ENCODE measurements around the gene SLC23A1.

The SLC23A1 gene

DNA sequence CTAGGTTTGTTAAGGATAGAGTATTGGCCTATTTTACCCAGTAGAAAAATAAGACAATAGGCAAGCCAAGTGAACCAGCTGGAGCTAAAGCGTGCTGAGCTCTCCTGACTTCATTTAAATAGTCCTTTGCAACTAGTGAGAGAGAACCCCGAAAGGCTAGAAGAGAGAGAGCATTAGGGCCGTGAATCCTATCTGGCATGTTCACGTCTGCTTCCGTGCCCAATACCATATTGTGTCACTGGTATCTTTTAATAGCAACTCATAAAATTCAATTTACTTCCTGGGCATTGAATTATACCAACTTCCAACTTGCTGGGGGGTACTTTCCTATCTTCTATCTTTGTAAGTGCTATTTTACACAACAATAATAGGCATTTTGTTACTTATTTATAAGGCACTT, 42.4 kb upstream of the SLC23A1 start:
- ChIA-PET POLR2A (interaction anchor here (0.8 kb wide), 1 partner anchor 14 kb away, joined by 6 read pairs; the partner anchor contains the start of gene DNAJC18), CTCF (interaction anchor here (0.6 to 9.2 kb wide), 2 partner anchors 40 to 88 kb away, joined by 3 to 246 read pairs; no protein-coding TSS in a partner anchor)
- Histone ChIP-seq H3K4me3 (ENCODE audit: low read depth, low read length) (no peak overlapping the region), H3K36me3 (ENCODE audit: control insufficient read depth in 2 of 2, insufficient read depth in 1 of 2, low read length in 2 of 2) (peaks cover 64 to 67% of the 10 kb centered on the region in 2 experiments), H3K4me1 (ENCODE audit: control insufficient read depth, insufficient read depth, low read length) (no peaks in the 10 kb centered on the region), H3K27ac (ENCODE audit: extremely low read depth, low read depth, low read length) (no peak overlapping the region), H3K9me3 (ENCODE audit: control insufficient read depth, insufficient read depth, low read depth, low read length) (no peaks in the 10 kb centered on the region)
- TF ChIP-seq ZNF391 (tag by site-specific recombination; IDR thresholded peaks at IDR 0.05; ENCODE audit: borderline replicate concordance, low read depth) (no peak), OSR2 (tag by site-specific recombination; IDR thresholded peaks at IDR 0.05) (no peak), ZNF571 (tag by site-specific recombination; IDR thresholded peaks at IDR 0.05) (no peak)
- TF ChIP-seq, protein P1, sequence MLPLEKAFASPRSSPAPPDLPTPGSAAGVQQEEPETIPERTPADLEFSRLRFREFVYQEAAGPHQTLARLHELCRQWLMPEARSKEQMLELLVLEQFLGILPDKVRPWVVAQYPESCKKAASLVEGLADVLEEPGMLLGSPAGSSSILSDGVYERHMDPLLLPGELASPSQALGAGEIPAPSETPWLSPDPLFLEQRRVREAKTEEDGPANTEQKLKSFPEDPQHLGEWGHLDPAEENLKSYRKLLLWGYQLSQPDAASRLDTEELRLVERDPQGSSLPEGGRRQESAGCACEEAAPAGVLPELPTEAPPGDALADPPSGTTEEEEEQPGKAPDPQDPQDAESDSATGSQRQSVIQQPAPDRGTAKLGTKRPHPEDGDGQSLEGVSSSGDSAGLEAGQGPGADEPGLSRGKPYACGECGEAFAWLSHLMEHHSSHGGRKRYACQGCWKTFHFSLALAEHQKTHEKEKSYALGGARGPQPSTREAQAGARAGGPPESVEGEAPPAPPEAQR (tag by site-specific recombination; IDR thresholded peaks at IDR 0.05), result no peak

DNA sequence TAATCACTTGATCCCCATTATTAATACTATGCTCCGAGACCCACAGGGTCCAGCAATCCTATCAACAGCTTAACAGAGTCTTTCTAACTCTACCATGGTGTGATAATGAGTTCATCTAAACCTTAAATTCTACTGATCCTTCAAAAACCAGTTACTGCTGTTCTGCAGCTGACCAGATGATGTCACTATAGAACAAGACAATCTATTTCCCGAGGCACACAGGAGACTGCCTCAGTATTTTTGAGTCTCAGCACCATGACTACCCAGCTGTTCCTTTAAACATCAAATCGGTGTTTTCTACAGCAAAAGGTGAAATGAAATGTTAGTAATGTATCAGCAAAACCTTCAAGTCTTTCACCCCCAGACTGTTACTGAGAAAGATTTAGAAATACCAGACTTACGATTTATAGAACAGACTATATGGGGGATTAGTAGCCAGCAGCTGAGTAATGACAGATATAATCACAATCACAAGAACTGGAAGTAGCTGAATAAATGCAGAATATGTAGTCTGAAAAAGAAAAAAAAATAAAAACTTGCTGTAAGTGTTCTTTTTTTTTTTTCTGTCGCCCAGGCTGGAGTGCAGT, 39.3 kb upstream of the SLC23A1 start:
- Histone ChIP-seq H3K36me3 (ENCODE audit: control insufficient read depth in 2 of 2, insufficient read depth in 1 of 2, low read length in 2 of 2) (peaks cover 61 to 77% of the 10 kb centered on the region in 2 experiments), H3K9me3 (ENCODE audit: control insufficient read depth, insufficient read depth, low read depth, low read length) (no peaks in the 10 kb centered on the region), H3K4me3 (ENCODE audit: low read depth, low read length) (no peak overlapping the region), H3K27ac (ENCODE audit: extremely low read depth, low read depth, low read length) (no peak overlapping the region), H3K4me1 (ENCODE audit: control insufficient read depth, insufficient read depth, low read length) (no peaks in the 10 kb centered on the region)
- TF ChIP-seq ZNF654 (tag by site-specific recombination; IDR thresholded peaks at IDR 0.05; ENCODE audit: low read depth) (peak; percentile 96), ZNF394 (tag by site-specific recombination; IDR thresholded peaks at IDR 0.05; ENCODE audit: borderline replicate concordance) (0 out of 2 replicates have a peak, but pooled peaks have one; percentile 26), TCF7L2 (IDR thresholded peaks at IDR 0.05; ENCODE audit: borderline replicate concordance, low read depth, low read length) (no peak), ZNF621 (tag by site-specific recombination; IDR thresholded peaks at IDR 0.05) (no peak), ZSCAN30 (tag by site-specific recombination; IDR thresholded peaks at IDR 0.05) (peak; percentile 72; the same call in 1 of the 2 replicates), ZNF623 (tag by site-specific recombination; IDR thresholded peaks at IDR 0.05) (0 out of 2 replicates have a peak, but pooled peaks have one; percentile 3), GLIS1 (tag by site-specific recombination; IDR thresholded peaks at IDR 0.05) (no peak), ZNF2 (tag by site-specific recombination; IDR thresholded peaks at IDR 0.05) (peak; percentile 47; the same call in 1 of the 2 replicates)
- TF ChIP-seq, protein P2, sequence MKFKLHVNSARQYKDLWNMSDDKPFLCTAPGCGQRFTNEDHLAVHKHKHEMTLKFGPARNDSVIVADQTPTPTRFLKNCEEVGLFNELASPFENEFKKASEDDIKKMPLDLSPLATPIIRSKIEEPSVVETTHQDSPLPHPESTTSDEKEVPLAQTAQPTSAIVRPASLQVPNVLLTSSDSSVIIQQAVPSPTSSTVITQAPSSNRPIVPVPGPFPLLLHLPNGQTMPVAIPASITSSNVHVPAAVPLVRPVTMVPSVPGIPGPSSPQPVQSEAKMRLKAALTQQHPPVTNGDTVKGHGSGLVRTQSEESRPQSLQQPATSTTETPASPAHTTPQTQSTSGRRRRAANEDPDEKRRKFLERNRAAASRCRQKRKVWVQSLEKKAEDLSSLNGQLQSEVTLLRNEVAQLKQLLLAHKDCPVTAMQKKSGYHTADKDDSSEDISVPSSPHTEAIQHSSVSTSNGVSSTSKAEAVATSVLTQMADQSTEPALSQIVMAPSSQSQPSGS (tag by site-specific recombination; IDR thresholded peaks at IDR 0.05; ENCODE audit: low read depth), result peak; percentile 97
- TF ChIP-seq, protein P3, sequence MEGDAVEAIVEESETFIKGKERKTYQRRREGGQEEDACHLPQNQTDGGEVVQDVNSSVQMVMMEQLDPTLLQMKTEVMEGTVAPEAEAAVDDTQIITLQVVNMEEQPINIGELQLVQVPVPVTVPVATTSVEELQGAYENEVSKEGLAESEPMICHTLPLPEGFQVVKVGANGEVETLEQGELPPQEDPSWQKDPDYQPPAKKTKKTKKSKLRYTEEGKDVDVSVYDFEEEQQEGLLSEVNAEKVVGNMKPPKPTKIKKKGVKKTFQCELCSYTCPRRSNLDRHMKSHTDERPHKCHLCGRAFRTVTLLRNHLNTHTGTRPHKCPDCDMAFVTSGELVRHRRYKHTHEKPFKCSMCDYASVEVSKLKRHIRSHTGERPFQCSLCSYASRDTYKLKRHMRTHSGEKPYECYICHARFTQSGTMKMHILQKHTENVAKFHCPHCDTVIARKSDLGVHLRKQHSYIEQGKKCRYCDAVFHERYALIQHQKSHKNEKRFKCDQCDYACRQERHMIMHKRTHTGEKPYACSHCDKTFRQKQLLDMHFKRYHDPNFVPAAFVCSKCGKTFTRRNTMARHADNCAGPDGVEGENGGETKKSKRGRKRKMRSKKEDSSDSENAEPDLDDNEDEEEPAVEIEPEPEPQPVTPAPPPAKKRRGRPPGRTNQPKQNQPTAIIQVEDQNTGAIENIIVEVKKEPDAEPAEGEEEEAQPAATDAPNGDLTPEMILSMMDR (tag by site-specific recombination; IDR thresholded peaks at IDR 0.05), result peak; percentile 70
- CTCF ChIA-PET, result interaction anchor here (0.5 to 9.2 kb wide), 51 partner anchors 8 to 1777 kb away, joined by 3 to 246 read pairs (median 5); partner anchors contain the start of genes CXXC5, DNAJC18 and STING1
- POLR2A ChIA-PET, result interaction anchor here (0.6 to 2.7 kb wide), 4 partner anchors 17 to 91 kb away, joined by 3 to 11 read pairs (median 6); partner anchors contain the start of gene DNAJC18
